OCI-LY7 (cell line): ENCODE results near the gene IL22RA2. TPM values are rescaled to one million over a fixed set of nuclear protein-coding genes. Genes with fewer than 3 reads are reported as not detected.

Source experiments
- BruUV-seq: library from RNA; stranded (reverse); fragments of 400-500 nt; replicated peaks from 2 replicates; lab custom pipeline; 2021; lab: Mats Ljungman, UMichigan
- CTCF ChIA-PET: fragments of 300-600 bp; sonication (Branson Sonifier 250); formaldehyde crosslinking; loops from one replicate; lab custom pipeline; 2022; ENCODE audit warnings: antibody characterized with exemption; ENCODE audit not compliant: unreplicated experiment; lab: Charles Lee
- POLR2A ChIA-PET: fragments of 300-600 bp; sonication (Branson Sonifier 250); formaldehyde crosslinking; loops from one replicate; lab custom pipeline; 2022; ENCODE audit warnings: antibody characterized with exemption; lab: Charles Lee
- DNase-seq: peaks from one replicate; pipeline ENCODE4 v3.0.0-alpha.2; 2015; ENCODE audit warnings: low spot score
- H2AFZ ChIP-seq: fragments of 200-600 bp; sonication (generic), shearing (Covaris generic); 2 replicates; pipeline ENCODE4 v1.6.1; 2014; ENCODE audit warnings: mild to moderate bottlenecking, antibody characterized with exemption, low read length, moderate library complexity
- H3K27ac ChIP-seq: fragments of 200-600 bp; sonication (generic); 2 replicates; pipeline ENCODE4 v1.5.1; 2014; ENCODE audit warnings: mixed run types, low read depth, mild to moderate bottlenecking, moderate library complexity, low read length, inconsistent platforms; ENCODE audit not compliant: poor library complexity, severe bottlenecking
- H3K36me3 ChIP-seq: fragments of 200-600 bp; sonication (generic); 2 replicates; pipeline ENCODE4 v1.6.1; 2014; ENCODE audit warnings: mild to moderate bottlenecking, antibody characterized with exemption, low read length, moderate library complexity, mixed read lengths; ENCODE audit not compliant: insufficient read depth
- H3K4me1 ChIP-seq: fragments of 200-600 bp; sonication (generic); 2 replicates; pipeline ENCODE4 v1.5.1; 2014; ENCODE audit warnings: mild to moderate bottlenecking, low read length; ENCODE audit not compliant: insufficient read depth, poor library complexity, severe bottlenecking
- H3K4me2 ChIP-seq: fragments of 200-600 bp; sonication (generic); 2 replicates; pipeline ENCODE4 v1.6.1; 2014; ENCODE audit warnings: mild to moderate bottlenecking, low read length
- H3K4me3 ChIP-seq: fragments of 200-600 bp; sonication (generic); 2 replicates; pipeline ENCODE4 v1.5.1; 2014; ENCODE audit warnings: mild to moderate bottlenecking, low read depth, low read length; ENCODE audit not compliant: poor library complexity, severe bottlenecking
- H3K79me2 ChIP-seq: fragments of 200-600 bp; sonication (generic); 2 replicates; pipeline ENCODE4 v1.6.1; 2016; ENCODE audit warnings: low read depth, mild to moderate bottlenecking, low read length, moderate library complexity, mixed read lengths; ENCODE audit not compliant: insufficient read depth
- H3K9me2 ChIP-seq: fragments of 200-600 bp; sonication (generic); 2 replicates; pipeline ENCODE4 v1.6.1; 2016; ENCODE audit warnings: mild to moderate bottlenecking, low read length, mixed read lengths; ENCODE audit not compliant: insufficient read depth
- H3K9me3 ChIP-seq: fragments of 200-600 bp; sonication (generic); 2 replicates; pipeline ENCODE4 v1.6.1; 2014; ENCODE audit warnings: mild to moderate bottlenecking, mixed run types, low read length, mixed read lengths
- H4K20me1 ChIP-seq: fragments of 200-600 bp; sonication (generic); 2 replicates; pipeline ENCODE4 v1.6.1; 2014; ENCODE audit warnings: mild to moderate bottlenecking, antibody characterized with exemption, low read length, moderate library complexity, mixed read lengths; ENCODE audit not compliant: insufficient read depth
- CTCF ChIP-seq: fragments of 200-600 bp; sonication (generic); conservative IDR thresholded peaks from 2 replicates; pipeline ENCODE4 v1.5.1; 2014; ENCODE audit warnings: mild to moderate bottlenecking, antibody characterized with exemption, low read length, moderate library complexity, mixed read lengths
- EZH2phosphoT487 ChIP-seq: fragments of 200-600 bp; sonication (generic); IDR thresholded peaks from 2 replicates; pipeline ENCODE4 v1.6.1; 2018; ENCODE audit warnings: low read depth, borderline replicate concordance, mild to moderate bottlenecking, mixed run types, antibody characterized with exemption, low read length, moderate library complexity, mixed read lengths
- intact Hi-C: fragments of 100-400 bp; cut with micrococcal nuclease; formaldehyde crosslinking; loops from one replicate; pipeline ENCODE4 v1.10.0; 2022; ENCODE audit not compliant: unreplicated experiment
- total RNA-seq, 2 experiments: library from RNA; depleted of rRNA in 1 of 2; stranded (reverse); fragments of >200 nt in 1 of 2; shearing (Covaris generic) in 1 of 2; gene quantifications; 2 replicates each; pipeline ENCODE4 v1.2.3, GENCODE V29; 2014 to 2022

IL22RA2 gene
- total RNA-seq, 2 experiments from 2014 or later: not detected

- H3K79me2 ChIP-seq: peaks cover 90% of the 10 kb centered on the region
- no TSS peak for BruUV-seq
- CTCF ChIA-PET: no interaction called here
- TF ChIP-seq CTCF: no peak
- no peak for TF ChIP-seq EZH2phosphoT487
- H3K4me1 ChIP-seq: peaks cover 44% of the 10 kb centered on the region
- H2AFZ ChIP-seq: no peak overlapping the region
- no peak for DNase-seq
- no peak overlapping the region for H3K4me3 ChIP-seq
- H3K9me2 ChIP-seq: no peaks in the 10 kb centered on the region
- no peak overlapping the region for H3K4me2 ChIP-seq
- intact Hi-C loops: no loop called here
- H3K9me3 ChIP-seq: peaks cover 32% of the 10 kb centered on the region; the same call in 1 of the 2 replicates
- H3K36me3 ChIP-seq: peaks cover 63% of the 10 kb centered on the region
- peaks cover 6% of the 10 kb centered on the region; the same call in 1 of the 2 replicates for H4K20me1 ChIP-seq
- POLR2A ChIA-PET: interaction anchor here (1.1 kb wide), 1 partner anchor 9 kb away, joined by 4 read pairs; no protein-coding TSS in a partner anchor
- H3K27ac ChIP-seq: no peak overlapping the region
Measured at GRCh38 chr6:137214931-137215330, 41.5 kb upstream of the IL22RA2 start.

GRCh38 chr6:137213813-137214212 is 40.4 kb upstream of the IL22RA2 start:
- CTCF ChIA-PET: no interaction called here
- Histone ChIP-seq H4K20me1 (peaks cover 6% of the 10 kb centered on the region; the same call in 1 of the 2 replicates), H3K4me3 (no peak overlapping the region), H3K4me1 (peaks cover 38% of the 10 kb centered on the region), H3K4me2 (no peak overlapping the region), H2AFZ (no peak overlapping the region), H3K27ac (no peak overlapping the region), H3K9me2 (no peaks in the 10 kb centered on the region), H3K9me3 (peaks cover 39% of the 10 kb centered on the region; the same call in 1 of the 2 replicates), H3K79me2 (peaks cover 92% of the 10 kb centered on the region), H3K36me3 (peaks cover 73% of the 10 kb centered on the region)
- no peak for DNase-seq
- intact Hi-C loops: no loop called here
- no TSS peak for BruUV-seq
- POLR2A ChIA-PET: interaction anchor here (0.6 to 2.0 kb wide), 2 partner anchors 9 to 211 kb away, joined by 4 to 7 read pairs; no protein-coding TSS in a partner anchor
- TF ChIP-seq EZH2phosphoT487 (no peak), CTCF (no peak)

GRCh38 chr6:137213331-137213740 is 39.9 kb upstream of the IL22RA2 start:
- H3K4me1 ChIP-seq: peaks cover 38% of the 10 kb centered on the region
- H3K9me2 ChIP-seq: no peaks in the 10 kb centered on the region
- H3K4me2 ChIP-seq: no peak overlapping the region
- intact Hi-C loops: no loop called here
- ChIA-PET POLR2A (interaction anchor here (0.6 to 2.0 kb wide), 4 partner anchors 8 to 211 kb away, joined by 3 to 7 read pairs (median 4); no protein-coding TSS in a partner anchor), CTCF (no interaction called here)
- no peak for DNase-seq
- H4K20me1 ChIP-seq: peaks cover 6% of the 10 kb centered on the region; the same call in 1 of the 2 replicates
- H3K36me3 ChIP-seq: peaks cover 77% of the 10 kb centered on the region
- peaks cover 87% of the 10 kb centered on the region for H3K79me2 ChIP-seq
- no peak overlapping the region for H3K4me3 ChIP-seq
- H2AFZ ChIP-seq: no peak overlapping the region
- peaks cover 39% of the 10 kb centered on the region; the same call in 1 of the 2 replicates for H3K9me3 ChIP-seq
- no TSS peak for BruUV-seq
- TF ChIP-seq EZH2phosphoT487: no peak
- no peak for TF ChIP-seq CTCF
- H3K27ac ChIP-seq: no peak overlapping the region
